AG04450 (cell line): ENCODE data around the gene ISL1. TPM values are rescaled to one million over a fixed set of nuclear protein-coding genes. Genes with fewer than 3 reads are reported as not detected.
A peak's percentile ranks its signal among the peaks of the same experiment; 100 is the strongest.

Experiments used
- CTCF ChIA-PET: fragments of 300-600, 350-600 bp; formaldehyde crosslinking; extraction: SDS; loops from one replicate; lab custom pipeline; 2022; ENCODE audit warnings: antibody characterized with exemption, inconsistent platforms; lab: Charles Lee
- POLR2A ChIA-PET: fragments of 350-600 bp; formaldehyde crosslinking; extraction: SDS; loops from one replicate; lab custom pipeline; 2021; ENCODE audit warnings: antibody characterized with exemption, inconsistent platforms; lab: Yijun Ruan, JAX
- DNase-seq: peaks from one replicate; pipeline ENCODE4 v3.0.0-alpha.2; 2011; ENCODE audit warnings: low read depth, low spot score
- H3K27ac ChIP-seq: one replicate; pipeline ENCODE4 v1.5.1; 2012; ENCODE audit warnings: low read depth, low read length, control low read depth
- H3K27me3 ChIP-seq: one replicate; pipeline ENCODE4 v1.6.0; 2012; ENCODE audit warnings: low read length; ENCODE audit not compliant: control insufficient read depth, insufficient read depth
- H3K4me3 ChIP-seq: 2 replicates; pipeline ENCODE4 v1.5.1; 2011; ENCODE audit warnings: mild to moderate bottlenecking, low read depth, low read length, control low read depth
- H3K9me3 ChIP-seq: 2 replicates; pipeline ENCODE4 v1.5.1; 2012; ENCODE audit warnings: low read length; ENCODE audit not compliant: control insufficient read depth, insufficient read depth
- CTCF ChIP-seq: IDR thresholded peaks from 2 replicates; pipeline ENCODE4 v1.5.1; 2011; ENCODE audit warnings: low read depth, low read length, control low read depth, inconsistent platforms
- polyA plus RNA-seq: library from polyadenylated mRNA; depleted of rRNA; stranded (reverse); fragments of >200 nt; gene quantifications from 2 replicates; pipeline ENCODE4 v1.2.3, GENCODE V29; 2011

ISL1 gene
- polyA plus RNA-seq, 1 experiment = not detected

GRCh38 chr5:51381761-51382474 is 1.3 kb upstream of the ISL1 start:
- no peak for DNase-seq
- Histone ChIP-seq H3K4me3 (no peak overlapping the region), H3K27me3 (peaks cover 55% of the 10 kb centered on the region), H3K27ac (no peak overlapping the region), H3K9me3 (peaks cover 5% of the 10 kb centered on the region; the same call in 1 of the 2 replicates)
- CTCF ChIA-PET = interaction anchor here (1.5 kb wide), 1 partner anchor 975 kb away, joined by 3 read pairs; no protein-coding TSS in a partner anchor
- no peak for TF ChIP-seq CTCF
- POLR2A ChIA-PET = no interaction called here

- ChIA-PET CTCF (no interaction called here), POLR2A (no interaction called here)
- H3K27ac ChIP-seq = no peak overlapping the region
- peak overlapping the region; percentile 47 for H3K4me3 ChIP-seq
- TF ChIP-seq CTCF = no peak
- H3K27me3 ChIP-seq = peaks cover 55% of the 10 kb centered on the region
- peaks cover 5% of the 10 kb centered on the region; the same call in 1 of the 2 replicates for H3K9me3 ChIP-seq
- no peak for DNase-seq
Observed at GRCh38 chr5:51382521-51383130, 622 bp upstream of the ISL1 start.

- no peak overlapping the region for H3K27ac ChIP-seq
- CTCF ChIA-PET = no interaction called here
Observed at GRCh38 chr5:51384281-51384840, 1.1 kb downstream of the ISL1 start.

GRCh38 chr5:51385216-51385615 is 2.0 kb downstream of the ISL1 start:
- no peak overlapping the region for H3K4me3 ChIP-seq
- ChIA-PET POLR2A (no interaction called here), CTCF (interaction anchor here (0.6 kb wide), 1 partner anchor 53 kb away, joined by 6 read pairs; no protein-coding TSS in a partner anchor)
- H3K27me3 ChIP-seq = peaks cover 59% of the 10 kb centered on the region
- no peak for DNase-seq
- H3K27ac ChIP-seq = no peak overlapping the region
- no peak for TF ChIP-seq CTCF
- H3K9me3 ChIP-seq = peaks cover 5% of the 10 kb centered on the region; the same call in 1 of the 2 replicates

More at GRCh38 chr5:51384281-51384840, 1.1 kb downstream of the ISL1 start:
- no peak for DNase-seq
- H3K9me3 ChIP-seq = peaks cover 5% of the 10 kb centered on the region; the same call in 1 of the 2 replicates
- no peak for TF ChIP-seq CTCF
- POLR2A ChIA-PET = no interaction called here
- H3K4me3 ChIP-seq = no peak overlapping the region
- peaks cover 53% of the 10 kb centered on the region for H3K27me3 ChIP-seq
